ENCODE data around the gene CAST. TPM values are rescaled to one million over a fixed set of nuclear protein-coding genes. Genes with fewer than 3 reads are reported as not detected.

Gene CAST
- total RNA-seq, 2 donors from 2014 or later: 175 to 347 TPM

DNA sequence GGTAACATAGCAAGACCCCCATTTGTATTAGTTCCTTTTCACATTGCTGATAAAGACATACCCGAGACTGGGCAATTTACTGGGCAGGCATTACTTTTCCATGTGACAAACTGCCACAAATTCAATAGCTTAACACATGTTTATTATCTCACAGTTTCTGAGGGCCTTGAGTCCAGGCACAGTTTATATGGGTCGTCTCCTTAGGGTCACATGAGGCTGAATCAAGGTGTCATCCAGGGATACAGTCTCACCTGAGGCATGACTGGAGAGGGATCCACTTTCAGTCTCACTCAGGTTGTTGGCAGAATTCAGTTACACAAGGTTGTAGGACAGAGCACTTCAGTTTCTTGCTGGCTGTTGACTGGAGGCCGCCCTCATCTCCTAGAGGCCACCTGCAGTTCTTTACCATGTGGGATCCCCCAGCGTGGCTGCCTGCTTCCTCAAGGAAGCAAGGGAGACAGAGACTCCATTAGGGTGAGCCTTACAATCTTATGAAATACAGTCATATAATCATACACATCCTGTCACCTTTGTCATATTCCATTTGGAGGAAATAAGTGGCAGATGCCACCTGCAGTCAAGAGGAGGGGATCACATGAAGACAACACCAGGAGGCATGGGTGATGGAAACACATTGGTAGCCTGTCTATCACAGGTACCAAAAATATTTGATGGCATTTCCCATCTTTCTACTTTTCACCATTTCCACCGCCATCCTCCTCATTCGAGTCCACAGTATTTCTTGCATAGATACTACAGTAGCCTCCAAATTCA, 160.7 kb downstream of the CAST start:
- no peak overlapping the region for H3K4me3 ChIP-seq
- no peaks in the 10 kb centered on the region for H3K36me3 ChIP-seq
- no peaks in the 10 kb centered on the region for H3K27me3 ChIP-seq (replicated peaks; ENCODE audit: insufficient read depth)
- TF ChIP-seq, protein P1, sequence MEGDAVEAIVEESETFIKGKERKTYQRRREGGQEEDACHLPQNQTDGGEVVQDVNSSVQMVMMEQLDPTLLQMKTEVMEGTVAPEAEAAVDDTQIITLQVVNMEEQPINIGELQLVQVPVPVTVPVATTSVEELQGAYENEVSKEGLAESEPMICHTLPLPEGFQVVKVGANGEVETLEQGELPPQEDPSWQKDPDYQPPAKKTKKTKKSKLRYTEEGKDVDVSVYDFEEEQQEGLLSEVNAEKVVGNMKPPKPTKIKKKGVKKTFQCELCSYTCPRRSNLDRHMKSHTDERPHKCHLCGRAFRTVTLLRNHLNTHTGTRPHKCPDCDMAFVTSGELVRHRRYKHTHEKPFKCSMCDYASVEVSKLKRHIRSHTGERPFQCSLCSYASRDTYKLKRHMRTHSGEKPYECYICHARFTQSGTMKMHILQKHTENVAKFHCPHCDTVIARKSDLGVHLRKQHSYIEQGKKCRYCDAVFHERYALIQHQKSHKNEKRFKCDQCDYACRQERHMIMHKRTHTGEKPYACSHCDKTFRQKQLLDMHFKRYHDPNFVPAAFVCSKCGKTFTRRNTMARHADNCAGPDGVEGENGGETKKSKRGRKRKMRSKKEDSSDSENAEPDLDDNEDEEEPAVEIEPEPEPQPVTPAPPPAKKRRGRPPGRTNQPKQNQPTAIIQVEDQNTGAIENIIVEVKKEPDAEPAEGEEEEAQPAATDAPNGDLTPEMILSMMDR (IDR thresholded peaks at IDR 0.05): no peak
- H3K27ac ChIP-seq: no peak overlapping the region
- ATAC-seq (ENCODE audit: insufficient number of reproducible peaks, low FRiP score, low read depth) (no peak), DNase-seq (ENCODE audit: low spot score) (no peak)
- no peaks in the 10 kb centered on the region for H3K4me1 ChIP-seq (ENCODE audit: control insufficient read depth in 1 of 2, low read depth in 2 of 2)
- no peaks in the 10 kb centered on the region for H3K9me3 ChIP-seq

DNA sequence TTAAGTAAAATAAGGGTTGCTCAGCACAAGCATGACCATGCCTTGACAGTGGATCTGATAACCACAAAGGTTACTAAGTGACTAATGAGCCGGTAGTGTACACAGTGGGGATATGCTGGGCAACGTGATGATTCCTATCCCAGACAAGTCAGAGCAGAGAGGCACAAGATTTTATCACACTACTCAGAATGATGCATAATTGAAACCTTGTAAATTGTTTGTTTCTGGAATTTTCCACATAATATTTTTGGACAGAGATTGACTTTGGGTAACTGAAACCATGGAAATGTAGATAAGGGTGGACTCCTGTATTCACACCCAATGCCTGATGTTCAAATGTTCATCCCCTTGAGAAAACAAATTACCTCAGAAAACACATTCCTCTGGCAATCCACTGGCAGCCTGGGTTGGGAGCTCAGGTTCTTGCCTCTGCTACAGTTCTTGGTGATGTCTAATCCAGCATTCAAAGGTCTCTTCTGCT, 161.8 kb downstream of the CAST start:
- Histone ChIP-seq H3K9me3 (no peaks in the 10 kb centered on the region), H3K4me1 (ENCODE audit: control insufficient read depth in 1 of 2, low read depth in 2 of 2) (no peaks in the 10 kb centered on the region), H3K36me3 (no peaks in the 10 kb centered on the region), H3K27ac (no peak overlapping the region), H3K4me3 (no peak overlapping the region), H3K27me3 (replicated peaks; ENCODE audit: insufficient read depth) (no peaks in the 10 kb centered on the region)
- TF ChIP-seq, protein P1 (IDR thresholded peaks at IDR 0.05): no peak
- ATAC-seq (ENCODE audit: insufficient number of reproducible peaks, low FRiP score, low read depth) (no peak), DNase-seq (ENCODE audit: low spot score) (no peak)

Other genes starting within 250 kb of the CAST start
- 1 to 10 TPM in 1 of 2 donors, under 1 TPM in 1; 0.14 to 3.2 TPM for gene PCSK1, start 229.1 kb upstream of the CAST start, total RNA-seq
- 10 to 100 TPM; 24.9 to 52.8 TPM for gene ERAP1, start 145.6 kb downstream of the CAST start, total RNA-seq
- 10 to 100 TPM; 15.8 to 18.3 TPM for gene ERAP2, start 214.1 kb downstream of the CAST start, total RNA-seq